T-helper 1 cell treated with Interleukin-12 subunit alpha and Interleukin-12 subunit beta and Interleukin-4 antibody, amounts not matched to agents 30 μg/mL and 1 μg/mL, for 36 hours (primary cell): ENCODE data around the gene PSMA7.

Experiments used
- H3K27ac Mint-ChIP-seq: one replicate; pipeline ENCODE4 v1.8.0; 2021; ENCODE audit warnings: mild to moderate bottlenecking, mixed read lengths
- H3K27me3 Mint-ChIP-seq: one replicate; pipeline ENCODE4 v1.8.0; 2021; ENCODE audit warnings: low read depth, mixed read lengths
- H3K36me3 Mint-ChIP-seq: one replicate; pipeline ENCODE4 v1.8.0; 2021; ENCODE audit warnings: low read depth, mixed read lengths
- H3K4me1 Mint-ChIP-seq: one replicate; pipeline ENCODE4 v1.8.0; 2021; ENCODE audit warnings: low read depth, mixed read lengths
- H3K4me3 Mint-ChIP-seq: one replicate; pipeline ENCODE4 v1.8.0; 2021; ENCODE audit warnings: mild to moderate bottlenecking, moderate library complexity, mixed read lengths
- H3K9me3 Mint-ChIP-seq: one replicate; pipeline ENCODE4 v1.8.0; 2021; ENCODE audit warnings: mixed read lengths

The PSMA7 gene

GRCh38 chr20:62143081-62143956 is at the start of gene PSMA7, which contains the start of gene SS18L1:
Gene PSMA7 (minus strand): TSS chr20:62143394. CDS start chr20:62143303, 91 bp downstream.
Gene SS18L1 (plus strand): TSS chr20:62143769. CDS start chr20:62143821, 52 bp downstream.
- peak within 1 kb of the TSS; percentile 84 for H3K27ac Mint-ChIP-seq
- no peaks in the 10 kb centered on the region for H3K9me3 Mint-ChIP-seq
- H3K4me1 Mint-ChIP-seq = peaks cover 35% of the 10 kb centered on the region
- H3K27me3 Mint-ChIP-seq = no peaks in the 10 kb centered on the region
- peaks cover 30% of the 10 kb centered on the region for H3K36me3 Mint-ChIP-seq
- H3K4me3 Mint-ChIP-seq = peak within 1 kb of the TSS; percentile 89

GRCh38 chr20:62192635-62193034 is 49.4 kb upstream of the PSMA7 start:
- Mint-ChIP-seq H3K27me3 (no peaks in the 10 kb centered on the region), H3K36me3 (peaks cover 14% of the 10 kb centered on the region)

GRCh38 chr20:62191781-62192559 is 48.8 kb upstream of the PSMA7 start:
- Mint-ChIP-seq H3K9me3 (no peaks in the 10 kb centered on the region), H3K4me1 (peaks cover 1% of the 10 kb centered on the region), H3K36me3 (peaks cover 14% of the 10 kb centered on the region), H3K27me3 (no peaks in the 10 kb centered on the region), H3K4me3 (no peak overlapping the region), H3K27ac (no peak overlapping the region)

More at GRCh38 chr20:62192635-62193034, 49.4 kb upstream of the PSMA7 start:
- Mint-ChIP-seq H3K4me3 (no peak overlapping the region), H3K9me3 (no peaks in the 10 kb centered on the region), H3K4me1 (no peaks in the 10 kb centered on the region), H3K27ac (no peak overlapping the region)

GRCh38 chr20:62190639-62191411 is 47.6 kb upstream of the PSMA7 start:
- no peaks in the 10 kb centered on the region for H3K9me3 Mint-ChIP-seq
- H3K27me3 Mint-ChIP-seq = no peaks in the 10 kb centered on the region
- H3K27ac Mint-ChIP-seq = no peak overlapping the region
- peaks cover 6% of the 10 kb centered on the region for H3K4me1 Mint-ChIP-seq
- H3K36me3 Mint-ChIP-seq = peaks cover 16% of the 10 kb centered on the region
- no peak overlapping the region for H3K4me3 Mint-ChIP-seq

GRCh38 chr20:62186887-62187866 is 44.0 kb upstream of the PSMA7 start:
- no peaks in the 10 kb centered on the region for H3K9me3 Mint-ChIP-seq
- H3K4me3 Mint-ChIP-seq = no peak overlapping the region
- peaks cover 20% of the 10 kb centered on the region for H3K4me1 Mint-ChIP-seq
- no peaks in the 10 kb centered on the region for H3K27me3 Mint-ChIP-seq
- peak overlapping the region; percentile 10 for H3K27ac Mint-ChIP-seq
- peaks cover 8% of the 10 kb centered on the region for H3K36me3 Mint-ChIP-seq

- Mint-ChIP-seq H3K36me3 (peaks cover 8% of the 10 kb centered on the region), H3K4me3 (no peak overlapping the region), H3K9me3 (no peaks in the 10 kb centered on the region), H3K4me1 (peaks cover 27% of the 10 kb centered on the region), H3K27ac (no peak overlapping the region), H3K27me3 (no peaks in the 10 kb centered on the region)
Measured at GRCh38 chr20:62186096-62186426, 42.9 kb upstream of the PSMA7 start.

GRCh38 chr20:62183426-62184142 is 40.4 kb upstream of the PSMA7 start:
- Mint-ChIP-seq H3K4me3 (peak overlapping the region; percentile 89), H3K9me3 (no peaks in the 10 kb centered on the region)

GRCh38 chr20:62182469-62183425 is 39.6 kb upstream of the PSMA7 start, which contains the start of gene MTG2:
Gene MTG2 (plus strand): TSS chr20:62183028. CDS start chr20:62193421, 10,393 bp downstream.
- Mint-ChIP-seq H3K4me1 (peaks cover 27% of the 10 kb centered on the region), H3K27me3 (no peaks in the 10 kb centered on the region), H3K36me3 (peaks cover 1% of the 10 kb centered on the region), H3K9me3 (no peaks in the 10 kb centered on the region), H3K4me3 (peak within 1 kb of the TSS; percentile 89), H3K27ac (peak within 1 kb of the TSS; percentile 94)

More at GRCh38 chr20:62183426-62184142, 40.4 kb upstream of the PSMA7 start:
- peaks cover 27% of the 10 kb centered on the region for H3K4me1 Mint-ChIP-seq
- H3K27me3 Mint-ChIP-seq = no peaks in the 10 kb centered on the region
- peak overlapping the region; percentile 87 for H3K27ac Mint-ChIP-seq
- peaks cover 1% of the 10 kb centered on the region for H3K36me3 Mint-ChIP-seq

GRCh38 chr20:62181808-62182207 is 38.6 kb upstream of the PSMA7 start:
- Mint-ChIP-seq H3K27me3 (no peaks in the 10 kb centered on the region), H3K27ac (peak overlapping the region; percentile 94), H3K9me3 (no peaks in the 10 kb centered on the region), H3K4me1 (peaks cover 24% of the 10 kb centered on the region), H3K36me3 (peaks cover 1% of the 10 kb centered on the region), H3K4me3 (peak overlapping the region; percentile 89)

GRCh38 chr20:62179162-62179504 is 35.9 kb upstream of the PSMA7 start:
- Mint-ChIP-seq H3K27me3 (no peaks in the 10 kb centered on the region), H3K4me1 (peaks cover 16% of the 10 kb centered on the region), H3K9me3 (no peaks in the 10 kb centered on the region), H3K27ac (no peak overlapping the region), H3K4me3 (no peak overlapping the region), H3K36me3 (peaks cover 5% of the 10 kb centered on the region)

GRCh38 chr20:62178316-62179161 is 35.3 kb upstream of the PSMA7 start:
- H3K27ac Mint-ChIP-seq = no peak overlapping the region
- no peaks in the 10 kb centered on the region for H3K27me3 Mint-ChIP-seq
- peaks cover 11% of the 10 kb centered on the region for H3K4me1 Mint-ChIP-seq
- H3K4me3 Mint-ChIP-seq = no peak overlapping the region
- H3K36me3 Mint-ChIP-seq = peaks cover 8% of the 10 kb centered on the region
- no peaks in the 10 kb centered on the region for H3K9me3 Mint-ChIP-seq
